ENCODE results near the gene KRTAP10-12. TPM values are rescaled to one million over a fixed set of nuclear protein-coding genes. Genes with fewer than 3 reads are reported as not detected.
A peak's percentile ranks its signal among the peaks of the same experiment; 100 is the strongest.

KRTAP10-12 gene
- total RNA-seq, 2 experiments from 2014 or later, result not detected

DNA sequence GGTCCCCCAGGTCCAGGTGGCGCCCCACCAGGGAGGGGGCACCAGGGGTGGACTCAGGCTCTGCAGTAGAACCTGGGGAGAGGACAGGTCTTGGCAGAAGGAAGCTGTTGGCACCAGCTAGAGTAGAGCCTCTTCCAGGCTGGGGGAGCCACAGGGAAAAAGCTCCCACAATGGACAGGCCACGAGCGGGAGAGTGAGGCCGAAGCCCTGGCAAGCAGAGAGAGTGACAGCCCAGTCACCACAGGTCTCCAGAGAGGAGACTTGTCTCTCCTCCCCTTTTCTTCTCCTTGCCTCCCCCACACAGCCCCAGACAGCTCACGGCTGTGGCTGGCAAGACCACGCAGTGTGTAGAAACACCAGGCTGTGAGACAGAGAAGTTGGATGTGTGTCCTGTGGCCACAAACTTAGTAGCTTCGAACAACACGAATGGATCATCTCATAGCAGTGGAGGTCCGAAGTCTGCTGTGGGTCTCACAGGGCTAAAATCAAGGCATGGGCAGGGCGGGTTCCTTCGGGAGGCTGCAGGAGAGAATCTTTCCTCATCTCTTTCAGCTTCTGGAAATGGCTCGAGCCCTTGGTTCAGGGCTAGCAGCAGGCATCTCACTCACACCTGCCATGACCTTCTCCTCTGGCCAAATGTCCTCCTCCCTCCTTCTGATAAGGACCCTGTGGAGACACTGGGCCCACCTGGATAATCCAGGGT lies 45.8 kb upstream of the KRTAP10-12 start:
- H3K27ac Mint-ChIP-seq, result no peak overlapping the region
- no peaks in the 10 kb centered on the region for H3K27me3 Mint-ChIP-seq
- TF ChIP-seq CTCF (IDR thresholded peaks at IDR 0.05), result no peak
- DNase-seq (no peak), ATAC-seq (no peak)
- intact Hi-C loops (cut with micrococcal nuclease), result no loop called here
- peaks cover 20% of the 10 kb centered on the region for H3K9me3 Mint-ChIP-seq
- H3K36me3 Mint-ChIP-seq (ENCODE audit: low read depth), result peaks cover 6% of the 10 kb centered on the region
- POLR2A ChIA-PET, result interaction anchor here (0.6 kb wide), 1 partner anchor 562 kb away, joined by 3 read pairs; no protein-coding TSS in a partner anchor
- CTCF ChIA-PET, result no interaction called here
- peaks cover 28% of the 10 kb centered on the region for H3K4me1 Mint-ChIP-seq (ENCODE audit: low read depth)
- H3K4me3 Mint-ChIP-seq, result no peak overlapping the region

- Mint-ChIP-seq H3K36me3 (ENCODE audit: low read depth) (peaks cover 25% of the 10 kb centered on the region), H3K4me1 (ENCODE audit: low read depth) (peaks cover 41% of the 10 kb centered on the region), H3K27ac (no peak overlapping the region), H3K4me3 (no peak overlapping the region), H3K9me3 (peaks cover 37% of the 10 kb centered on the region), H3K27me3 (no peaks in the 10 kb centered on the region)
- no peak for DNase-seq
- ATAC-seq, result no peak
- intact Hi-C loops (cut with micrococcal nuclease), result no loop called here
- no peak for TF ChIP-seq CTCF (IDR thresholded peaks at IDR 0.05)
- POLR2A ChIA-PET, result no interaction called here
- CTCF ChIA-PET, result no interaction called here
These were observed 43.8 kb upstream of the KRTAP10-12 start for GRCh38 chr21:44653123-44653522.

GRCh38 chr21:44653656-44654575 lies 43.1 kb upstream of the KRTAP10-12 start:
- H3K4me1 Mint-ChIP-seq (ENCODE audit: low read depth), result peaks cover 49% of the 10 kb centered on the region
- intact Hi-C loops (cut with micrococcal nuclease), result no loop called here
- H3K9me3 Mint-ChIP-seq, result peaks cover 37% of the 10 kb centered on the region
- DNase-seq, result peak; percentile 54
- no peaks in the 10 kb centered on the region for H3K27me3 Mint-ChIP-seq
- peak overlapping the region; percentile 58 for H3K27ac Mint-ChIP-seq
- no peak for TF ChIP-seq CTCF (IDR thresholded peaks at IDR 0.05)
- ChIA-PET CTCF (interaction anchor here (0.8 kb wide), 1 partner anchor 159 kb away, joined by 3 read pairs; no protein-coding TSS in a partner anchor), POLR2A (no interaction called here)
- H3K4me3 Mint-ChIP-seq, result no peak overlapping the region
- H3K36me3 Mint-ChIP-seq (ENCODE audit: low read depth), result peaks cover 28% of the 10 kb centered on the region
- no peak for ATAC-seq

DNA sequence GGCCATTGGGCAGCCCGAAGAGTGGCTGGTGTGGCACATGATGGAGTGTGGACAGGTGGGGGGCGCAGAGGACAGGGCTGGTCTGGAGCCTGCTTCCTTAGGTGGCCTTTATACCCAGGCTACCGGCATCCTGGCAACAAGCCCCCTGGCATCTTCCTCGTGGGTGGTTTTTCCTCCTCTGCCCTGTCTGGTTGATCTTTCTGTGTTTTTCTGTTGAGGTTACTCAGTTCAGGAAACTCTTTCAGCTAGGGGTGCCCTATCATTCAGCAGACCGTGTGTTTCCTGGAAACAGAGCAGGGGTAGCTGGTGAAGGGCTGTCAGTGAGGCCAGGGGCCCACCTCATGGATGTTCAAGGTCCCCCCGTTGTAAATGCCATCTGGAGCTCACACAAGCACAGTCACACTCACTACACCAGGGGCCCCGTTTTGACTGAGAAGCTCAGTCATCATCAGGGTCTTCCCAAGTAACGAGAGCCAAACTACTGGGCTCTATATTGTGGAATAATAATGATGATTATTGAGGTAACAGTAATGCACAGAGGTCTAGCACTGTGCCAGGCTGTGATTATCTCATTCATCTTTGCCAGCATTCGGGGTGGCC lies 42.3 kb upstream of the KRTAP10-12 start, which contains the start of gene KRTAP12-4:
KRTAP12-4 (minus strand) TSS at position 84 of the 600 bp plus-strand sequence; CDS start at position 39, 45 bp downstream.
- H3K27ac Mint-ChIP-seq, result peak within 1 kb of the TSS; percentile 68
- H3K36me3 Mint-ChIP-seq (ENCODE audit: low read depth), result peaks cover 28% of the 10 kb centered on the region
- intact Hi-C loops (cut with micrococcal nuclease), result no loop called here
- peak; percentile 15 for DNase-seq
- TF ChIP-seq CTCF (IDR thresholded peaks at IDR 0.05), result no peak
- H3K4me1 Mint-ChIP-seq (ENCODE audit: low read depth), result peaks cover 56% of the 10 kb centered on the region
- ATAC-seq, result peak; percentile 22
- no peak within 1 kb of the TSS for H3K4me3 Mint-ChIP-seq
- ChIA-PET POLR2A (no interaction called here), CTCF (no interaction called here)
- no peaks in the 10 kb centered on the region for H3K27me3 Mint-ChIP-seq
- H3K9me3 Mint-ChIP-seq, result peaks cover 37% of the 10 kb centered on the region

Data from activated CD8-positive, alpha-beta T cell treated with anti-CD3 and anti-CD28 coated beads for 36 hours (primary cell).